ENCODE results near the gene GLRA2.

Gene GLRA2

GRCh38 chrX:14496674-14497073, 32.7 kb upstream of the GLRA2 start:
- Histone ChIP-seq H3K79me2 (ENCODE audit: insufficient read depth, low read length) (no peaks in the 10 kb centered on the region), H3K36me3 (ENCODE audit: insufficient read depth, low read length) (no peaks in the 10 kb centered on the region), H4K20me1 (ENCODE audit: insufficient read depth, low read length) (no peaks in the 10 kb centered on the region), H3K27me3 (ENCODE audit: insufficient read depth, low read length, poor library complexity) (no peaks in the 10 kb centered on the region), H3K27ac (ENCODE audit: low read length) (peak overlapping the region; percentile 85), H3K4me1 (ENCODE audit: insufficient read depth, low read length) (peaks cover 28% of the 10 kb centered on the region), H3K4me2 (ENCODE audit: insufficient read depth, low read length) (peak overlapping the region; percentile 67), H3K9me3 (ENCODE audit: insufficient read depth, low read length, severe bottlenecking) (no peaks in the 10 kb centered on the region), H3K4me3 (ENCODE audit: low read depth in 1 of 2, low read length in 2 of 2) (peak overlapping the region; percentile 15 to 56; a peak in 3 of 4 replicates), H3K9ac (ENCODE audit: low read depth, low read length) (peak overlapping the region; percentile 51), H2AFZ (ENCODE audit: low read depth, low read length) (peak overlapping the region; percentile 77)
- DNase-seq (peak; percentile 17), ATAC-seq (ENCODE audit: insufficient read depth, low read depth) (peak; percentile 59)
- TF ChIP-seq CTCF (IDR thresholded peaks at IDR 0.05; ENCODE audit: borderline replicate concordance, extremely low read depth, low read length, poor library complexity, severe bottlenecking) = no peak
- TF ChIP-seq EZH2 (IDR thresholded peaks at IDR 0.05; ENCODE audit: borderline replicate concordance, low read depth, low read length, severe bottlenecking) = no peak

- H3K4me3 ChIP-seq (ENCODE audit: low read depth in 1 of 2, low read length in 2 of 2) = peak overlapping the region; percentile 15 to 56; a peak in 3 of 4 replicates
- H3K4me2 ChIP-seq (ENCODE audit: insufficient read depth, low read length) = peak overlapping the region; percentile 67
- H3K9ac ChIP-seq (ENCODE audit: low read depth, low read length) = peak overlapping the region; percentile 51
- DNase-seq (peak; percentile 53), ATAC-seq (ENCODE audit: insufficient read depth, low read depth) (peak; percentile 95)
- H4K20me1 ChIP-seq (ENCODE audit: insufficient read depth, low read length) = no peaks in the 10 kb centered on the region
- peak overlapping the region; percentile 77 for H2AFZ ChIP-seq (ENCODE audit: low read depth, low read length)
- H3K9me3 ChIP-seq (ENCODE audit: insufficient read depth, low read length, severe bottlenecking) = no peaks in the 10 kb centered on the region
- peak overlapping the region; percentile 85 for H3K27ac ChIP-seq (ENCODE audit: low read length)
- H3K27me3 ChIP-seq (ENCODE audit: insufficient read depth, low read length, poor library complexity) = no peaks in the 10 kb centered on the region
- no peak for TF ChIP-seq EZH2 (IDR thresholded peaks at IDR 0.05; ENCODE audit: borderline replicate concordance, low read depth, low read length, severe bottlenecking)
- TF ChIP-seq CTCF (IDR thresholded peaks at IDR 0.05; ENCODE audit: borderline replicate concordance, extremely low read depth, low read length, poor library complexity, severe bottlenecking) = no peak
- H3K4me1 ChIP-seq (ENCODE audit: insufficient read depth, low read length) = peaks cover 28% of the 10 kb centered on the region
- H3K79me2 ChIP-seq (ENCODE audit: insufficient read depth, low read length) = no peaks in the 10 kb centered on the region
- no peaks in the 10 kb centered on the region for H3K36me3 ChIP-seq (ENCODE audit: insufficient read depth, low read length)
These were observed 32.1 kb upstream of the GLRA2 start for GRCh38 chrX:14497184-14497666.

GRCh38 chrX:14501327-14501726, 28.0 kb upstream of the GLRA2 start:
- H3K9ac ChIP-seq (ENCODE audit: low read depth, low read length) = no peak overlapping the region
- no peak for DNase-seq
- H3K79me2 ChIP-seq (ENCODE audit: insufficient read depth, low read length) = no peaks in the 10 kb centered on the region
- H3K36me3 ChIP-seq (ENCODE audit: insufficient read depth, low read length) = no peaks in the 10 kb centered on the region
- no peaks in the 10 kb centered on the region for H3K9me3 ChIP-seq (ENCODE audit: insufficient read depth, low read length, severe bottlenecking)
- no peak overlapping the region for H3K4me2 ChIP-seq (ENCODE audit: insufficient read depth, low read length)
- H3K4me3 ChIP-seq (ENCODE audit: low read depth in 1 of 2, low read length in 2 of 2) = no peak overlapping the region
- no peaks in the 10 kb centered on the region for H3K27me3 ChIP-seq (ENCODE audit: insufficient read depth, low read length, poor library complexity)
- no peak for ATAC-seq (ENCODE audit: insufficient read depth, low read depth)
- no peaks in the 10 kb centered on the region for H4K20me1 ChIP-seq (ENCODE audit: insufficient read depth, low read length)
- TF ChIP-seq CTCF (IDR thresholded peaks at IDR 0.05; ENCODE audit: borderline replicate concordance, extremely low read depth, low read length, poor library complexity, severe bottlenecking) = no peak
- TF ChIP-seq EZH2 (IDR thresholded peaks at IDR 0.05; ENCODE audit: borderline replicate concordance, low read depth, low read length, severe bottlenecking) = no peak
- H3K27ac ChIP-seq (ENCODE audit: low read length) = no peak overlapping the region
- peaks cover 24% of the 10 kb centered on the region for H3K4me1 ChIP-seq (ENCODE audit: insufficient read depth, low read length)
- no peak overlapping the region for H2AFZ ChIP-seq (ENCODE audit: low read depth, low read length)
